GM12872 (cell line): ENCODE results near the gene LHFPL2.

Experiments used
- CTCF ChIP-seq: IDR thresholded peaks from 3 replicates; pipeline ENCODE4 v1.5.1; 2011; ENCODE audit warnings: low read depth, mild to moderate bottlenecking, low read length, moderate library complexity; ENCODE audit not compliant: insufficient read depth

Gene LHFPL2

GRCh38 chr5:78496373-78496772 lies 152.2 kb downstream of the LHFPL2 start:
- no peak for TF ChIP-seq CTCF

GRCh38 chr5:78495800-78496199 lies 152.8 kb downstream of the LHFPL2 start:
- TF ChIP-seq CTCF, result no peak

GRCh38 chr5:78492650-78493049 lies 155.9 kb downstream of the LHFPL2 start:
- TF ChIP-seq CTCF, result no peak

GRCh38 chr5:78492224-78492623 lies 156.3 kb downstream of the LHFPL2 start:
- TF ChIP-seq CTCF, result no peak

GRCh38 chr5:78490709-78491485 lies 157.7 kb downstream of the LHFPL2 start:
- TF ChIP-seq CTCF, result no peak

GRCh38 chr5:78487846-78488245 lies 160.7 kb downstream of the LHFPL2 start:
- TF ChIP-seq CTCF, result no peak

GRCh38 chr5:78486218-78486617 lies 162.4 kb downstream of the LHFPL2 start:
- no peak for TF ChIP-seq CTCF
